GM10248 (cell line): ENCODE data around the gene GNMT.
A peak's percentile ranks its signal among the peaks of the same experiment; 100 is the strongest.
"Not testable (repeated sequence)": the region's sequence is repeated elsewhere in the genome, so short reads cannot be mapped to it uniquely, and the experiment has no call there.

Experiments used
- CTCF ChIA-PET: fragments of 300-600 bp; sonication (Branson Sonifier 250); formaldehyde crosslinking; extraction: SDS; loops from one replicate; lab custom pipeline; 2021; ENCODE audit warnings: antibody characterized with exemption; lab: Yijun Ruan, JAX
- POLR2A ChIA-PET: fragments of 350-650 bp; sonication (Branson Sonifier 250); formaldehyde crosslinking; extraction: SDS; loops from one replicate; lab custom pipeline; 2020; ENCODE audit warnings: antibody characterized with exemption; lab: Yijun Ruan, JAX
- DNase-seq: peaks from one replicate; pipeline ENCODE4 v3.0.0; 2012; ENCODE audit errors: extremely low spot score
- CTCF ChIP-seq: IDR thresholded peaks from 2 replicates; pipeline ENCODE4 v1.5.1; 2012; ENCODE audit warnings: mild to moderate bottlenecking, low read depth; ENCODE audit errors: extremely low read depth, missing control alignments, control extremely low read depth

Gene GNMT

GRCh38 chr6:42939810-42940167, 20.8 kb upstream of the GNMT start:
- ChIA-PET POLR2A (no interaction called here), CTCF (interaction anchor here (1.4 kb wide), 1 partner anchor 13 kb away, joined by 3 read pairs; no protein-coding TSS in a partner anchor)
- no peak for DNase-seq
- no peak for TF ChIP-seq CTCF

- CTCF ChIA-PET, result interaction anchor here (1.4 kb wide), 1 partner anchor 12 kb away, joined by 3 read pairs; no protein-coding TSS in a partner anchor
- POLR2A ChIA-PET, result interaction anchor here (0.6 kb wide), 2 partner anchors 87 to 561 kb away, joined by 3 to 4 read pairs; no protein-coding TSS in a partner anchor
- no peak for TF ChIP-seq CTCF
- DNase-seq, result peak; percentile 5
Measured at GRCh38 chr6:42940493-42941045, 20.0 kb upstream of the GNMT start.

DNA sequence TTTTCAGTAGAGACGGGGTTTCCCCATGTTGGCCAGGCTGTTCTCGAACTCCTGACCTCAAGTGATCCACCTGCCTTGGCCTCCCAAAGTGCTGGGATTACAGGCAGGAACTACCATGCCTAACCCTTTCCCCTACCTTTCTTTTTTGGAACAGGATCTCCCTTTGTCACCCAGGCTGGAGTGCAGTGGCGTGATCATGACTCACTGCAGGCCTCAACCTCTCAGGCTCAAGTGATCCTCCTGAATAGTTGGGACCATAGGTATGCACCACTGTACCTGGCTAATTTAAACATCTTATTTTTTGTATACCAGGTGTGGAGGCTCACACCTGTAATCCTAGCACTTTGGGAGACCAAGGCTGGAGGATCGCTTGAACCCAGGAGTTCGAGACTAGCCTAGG, 19.2 kb upstream of the GNMT start:
- DNase-seq, POLR2A ChIA-PET: not testable (repeated sequence)
- CTCF ChIA-PET, result interaction anchor here (1.4 kb wide), 1 partner anchor 11 kb away, joined by 3 read pairs; no protein-coding TSS in a partner anchor

- POLR2A ChIA-PET, result no interaction called here
Measured at GRCh38 chr6:42942444-42942843, 18.1 kb upstream of the GNMT start.

DNA sequence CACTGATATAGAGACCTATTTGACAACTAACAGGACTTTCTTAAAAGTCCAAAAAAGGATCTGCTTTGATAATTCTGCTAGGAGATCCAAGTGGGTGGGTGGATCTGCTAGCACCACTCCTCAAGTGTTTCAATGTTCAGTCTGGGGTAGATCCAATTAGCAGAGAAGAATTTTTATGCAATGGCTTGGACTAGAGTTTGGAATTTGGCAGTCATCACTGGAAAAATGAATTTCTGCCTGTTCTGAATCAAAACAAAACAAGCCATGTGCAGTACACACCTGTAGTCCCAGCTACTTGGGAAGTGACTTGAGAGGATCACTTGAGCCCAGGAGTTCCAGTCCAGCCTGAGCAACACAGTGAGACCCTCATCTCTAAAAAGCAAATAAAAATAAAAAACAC, 12.6 kb upstream of the GNMT start:
- ChIA-PET POLR2A (no interaction called here), CTCF (no interaction called here)
- no peak for TF ChIP-seq CTCF
- DNase-seq, result no peak

More at GRCh38 chr6:42942444-42942843, 18.1 kb upstream of the GNMT start:
- CTCF ChIA-PET, result no interaction called here
- no peak for DNase-seq
- TF ChIP-seq CTCF, result no peak

- POLR2A ChIA-PET, result interaction anchor here (1.5 kb wide), 1 partner anchor 27 kb away, joined by 3 read pairs; no protein-coding TSS in a partner anchor
- TF ChIP-seq CTCF, result no peak
- DNase-seq, result no peak
- CTCF ChIA-PET, result interaction anchor here (1.1 to 1.5 kb wide), 2 partner anchors 12 to 19 kb away, joined by 3 read pairs; no protein-coding TSS in a partner anchor
Measured at GRCh38 chr6:42952389-42952788, 8.2 kb upstream of the GNMT start.

- POLR2A ChIA-PET, CTCF ChIA-PET: not testable (repeated sequence)
Measured at GRCh38 chr6:42954405-42954804, 6.1 kb upstream of the GNMT start.

DNA sequence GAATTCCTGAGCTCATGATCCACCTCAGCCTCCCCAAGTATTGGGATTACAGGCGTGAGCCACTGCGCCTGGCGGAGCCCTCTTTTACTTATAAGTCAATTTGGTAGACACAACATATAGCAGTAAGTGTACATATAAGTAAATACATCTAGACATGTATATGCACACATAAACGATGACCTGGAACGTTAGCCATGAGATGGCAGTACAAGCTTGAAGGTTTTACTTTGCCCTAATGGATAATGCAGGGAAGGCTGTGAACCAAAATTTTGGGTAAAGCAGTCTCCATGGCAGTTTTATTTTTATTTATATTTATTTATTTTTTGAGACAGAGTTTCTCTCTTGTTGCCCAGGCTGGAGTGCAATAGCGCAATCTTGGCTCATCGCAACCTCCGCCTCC, 2.4 kb upstream of the GNMT start:
- ChIA-PET POLR2A (interaction anchor here (0.6 kb wide), 1 partner anchor 25 kb away, joined by 4 read pairs; no protein-coding TSS in a partner anchor), CTCF (interaction anchor here (1.1 kb wide), 1 partner anchor 11 kb away, joined by 3 read pairs; no protein-coding TSS in a partner anchor)
- no peak for DNase-seq
- no peak for TF ChIP-seq CTCF

More at GRCh38 chr6:42954405-42954804, 6.1 kb upstream of the GNMT start:
- not testable (repeated sequence) for DNase-seq
